ENCODE results near the gene ITGB7.

DNA sequence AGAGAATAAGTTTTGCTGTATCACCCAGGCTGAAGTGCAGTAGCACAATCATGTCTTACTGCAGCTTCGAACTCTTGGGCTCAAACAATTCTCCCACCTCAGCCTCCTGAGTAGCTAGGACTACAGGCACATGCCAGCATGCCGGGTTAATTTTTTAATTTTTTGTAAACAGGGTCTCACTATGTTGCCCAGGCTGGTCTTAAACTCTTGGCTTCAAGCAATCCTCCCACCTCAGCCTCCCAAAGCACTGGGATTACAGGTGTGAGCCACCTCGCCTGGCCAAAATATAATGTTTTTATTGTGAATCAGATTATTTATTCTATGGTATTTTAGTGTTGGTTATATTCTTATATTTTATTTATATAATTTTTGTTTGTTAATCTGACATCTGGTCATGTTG, 30.3 kb downstream of the ITGB7 start:
- TF ChIP-seq POLR2A (IDR thresholded peaks at IDR 0.05; ENCODE audit: low read depth, low read length), result no peak
- TF ChIP-seq SPI1 (IDR thresholded peaks at IDR 0.05; ENCODE audit: low read depth, low read length), result no peak
- TF ChIP-seq TAF1 (IDR thresholded peaks at IDR 0.05; ENCODE audit: low read depth, low read length), result no peak
- TF ChIP-seq POLR2AphosphoS5 (IDR thresholded peaks at IDR 0.05; ENCODE audit: low read depth, low read length), result no peak
- TF ChIP-seq PAX5 (IDR thresholded peaks at IDR 0.05; ENCODE audit: insufficient read depth, low read length, severe bottlenecking), result no peak

All from GM12891 (cell line).